ENCODE measurements around the gene DERA. TPM values are rescaled to one million over a fixed set of nuclear protein-coding genes. Genes with fewer than 3 reads are reported as not detected.

The DERA gene
- total and polyA plus RNA-seq, 2 of the 13 experiments (the other 11 are each of a cell fraction or from before 2014, with no cell fraction given), result 24.0 to 51.3 TPM

GRCh38 chr12:15910864-15911721 is at the start of gene DERA (continued):
- TF ChIP-seq ZMYM2 (CRISPR knock-in tag; IDR thresholded peaks at IDR 0.05) (no peak), SPEN (CRISPR knock-in tag; IDR thresholded peaks at IDR 0.05; ENCODE audit: low read depth) (no peak), RNF2 (conservative IDR thresholded peaks at IDR 0.05; ENCODE audit: low read depth) (no peak), GABPB1 (CRISPR knock-in tag; IDR thresholded peaks at IDR 0.05) (peak; percentile 68), ZNF703 (CRISPR knock-in tag; IDR thresholded peaks at IDR 0.05; ENCODE audit: borderline replicate concordance) (0 out of 2 replicates have a peak, but pooled peaks have one; percentile 62), GPN1 (CRISPR knock-in tag; IDR thresholded peaks at IDR 0.05; ENCODE audit: borderline replicate concordance) (no peak), ZKSCAN5 (CRISPR knock-in tag; IDR thresholded peaks at IDR 0.05) (no peak), ARID2 (CRISPR knock-in tag; IDR thresholded peaks at IDR 0.05; ENCODE audit: borderline replicate concordance) (no peak), ZNF224 (CRISPR knock-in tag; IDR thresholded peaks at IDR 0.05) (0 out of 2 replicates have a peak, but pooled peaks have one; percentile 42), SMARCE1 (IDR thresholded peaks at IDR 0.05; ENCODE audit: borderline replicate concordance) (no peak), U2AF1 (optimal IDR thresholded peaks at IDR 0.05; ENCODE audit: low read depth, low read length) (no peak), ZNF670 (CRISPR knock-in tag; IDR thresholded peaks at IDR 0.05; ENCODE audit: borderline replicate concordance) (no peak), GRHL1 (CRISPR knock-in tag; conservative IDR thresholded peaks at IDR 0.05) (no peak), ZNF839 (CRISPR knock-in tag; IDR thresholded peaks at IDR 0.05; ENCODE audit: borderline replicate concordance) (no peak), THRA (CRISPR knock-in tag; IDR thresholded peaks at IDR 0.05; ENCODE audit: borderline replicate concordance) (no peak), ZNF567 (CRISPR knock-in tag; IDR thresholded peaks at IDR 0.05; ENCODE audit: borderline replicate concordance) (no peak), BHLHE40 (IDR thresholded peaks at IDR 0.05; ENCODE audit: low read length) (no peak), YY1 (IDR thresholded peaks at IDR 0.05; ENCODE audit: insufficient read depth, insufficient replicate concordance, low read depth, low read length) (peak; percentile 84), RBAK (CRISPR knock-in tag; IDR thresholded peaks at IDR 0.05) (no peak), ZNF569 (CRISPR knock-in tag; IDR thresholded peaks at IDR 0.05; ENCODE audit: borderline replicate concordance) (no peak), SMAD3 (CRISPR knock-in tag; IDR thresholded peaks at IDR 0.05) (no peak), ZXDC (CRISPR knock-in tag; IDR thresholded peaks at IDR 0.05) (no peak), HOXD1 (CRISPR knock-in tag; IDR thresholded peaks at IDR 0.05) (no peak)

Data from HepG2 (cell line).